HCT116 (cell line): Measurements from ENCODE around the gene LRRN2. TPM values are rescaled to one million over a fixed set of nuclear protein-coding genes. Genes with fewer than 3 reads are reported as not detected.

ENCODE experiments used
- ATAC-seq: fragments of 200-7000 bp; cut with Tn5 transposase; 2 replicates; pipeline ENCODE4 v1.9.1; 2020; ENCODE audit warnings: mild to moderate bottlenecking, moderate library complexity
- BruUV-seq: library from RNA; stranded (reverse); fragments of 400-500 nt; replicated peaks from 2 replicates; lab custom pipeline; 2021; lab: Mats Ljungman, UMichigan
- CTCF ChIA-PET: fragments of 300-600 bp; sonication (Branson Sonifier 250); formaldehyde crosslinking; loops from one replicate; lab custom pipeline; 2021; ENCODE audit warnings: antibody characterized with exemption; lab: Charles Lee
- POLR2A ChIA-PET: fragments of 300-600, 350-600 bp; sonication (Branson Sonifier 250); formaldehyde crosslinking; loops from one replicate; lab custom pipeline; 2021; ENCODE audit warnings: antibody characterized with exemption; lab: Charles Lee
- RAD21 ChIA-PET, 2 experiments: fragments of 300-600 bp; sonication (Branson Sonifier 250); formaldehyde crosslinking; loops; one replicate each; lab custom pipeline; 2023; ENCODE audit warnings: low total read pairs in 2 of 2; ENCODE audit not compliant: uncharacterized antibody in 2 of 2, unreplicated experiment in 2 of 2, low non-redundant PET in 1 of 2; lab: Charles Lee
- DNase-seq: peaks from one replicate; pipeline ENCODE4 v3.0.0-alpha.2; 2010; ENCODE audit warnings: low read depth, low spot score
- H2AFZ ChIP-seq: fragments of 200-600 bp; shearing (Covaris generic), sonication (generic); 2 replicates; pipeline ENCODE4 v1.6.1; 2017; ENCODE audit warnings: low read depth, mixed run types, mixed read lengths, antibody characterized with exemption, low read length; ENCODE audit not compliant: poor library complexity, severe bottlenecking
- H3K27ac ChIP-seq: 2 replicates; pipeline ENCODE4 v1.5.1; 2012; ENCODE audit warnings: low read depth, low read length
- H3K27me3 ChIP-seq: fragments of 200-600 bp; sonication (generic); 2 replicates; pipeline ENCODE4 v1.6.1; 2016; ENCODE audit warnings: mixed run types, low read length, mixed read lengths; ENCODE audit not compliant: insufficient read depth
- H3K36me3 ChIP-seq, 2 experiments: fragments of 200-500 bp in 1 of 2; fragments of 200-600 bp in 1 of 2; sonication (Bioruptor generic) in 1 of 2; sonication (generic) in 1 of 2; 2 replicates each; pipeline versions ENCODE4 v1.5.1 to v1.6.1; 2014 to 2016; ENCODE audit warnings: low read length in 2 of 2, inconsistent platforms in 1 of 2, mixed read lengths in 1 of 2, mixed run types in 1 of 2; ENCODE audit not compliant: insufficient read depth in 2 of 2, control insufficient read depth in 1 of 2
- H3K4me1 ChIP-seq, 2 experiments: fragments of 200-600 bp in 1 of 2; sonication (generic) in 1 of 2; 2 replicates each; pipeline versions ENCODE4 v1.5.1 to v1.6.1; 2012 to 2017; ENCODE audit warnings: low read length in 2 of 2, inconsistent platforms in 1 of 2, mild to moderate bottlenecking in 1 of 2, mixed read lengths in 1 of 2, mixed run types in 1 of 2, moderate library complexity in 1 of 2; ENCODE audit not compliant: insufficient read depth in 2 of 2, control insufficient read depth in 1 of 2
- H3K4me2 ChIP-seq: fragments of 200-600 bp; sonication (generic); 2 replicates; pipeline ENCODE4 v1.6.1; 2017; ENCODE audit warnings: mixed run types, low read length, mixed read lengths
- H3K4me3 ChIP-seq, 2 experiments: fragments of 200-600 bp in 1 of 2; sonication (generic) in 1 of 2; replicated peaks in 1 of 2; 2 replicates each; pipeline ENCODE4 v1.5.1; 2011 to 2016; ENCODE audit warnings: low read length in 2 of 2, control low read depth in 1 of 2, low read depth in 1 of 2, mild to moderate bottlenecking in 1 of 2, mixed read lengths in 1 of 2, mixed run types in 1 of 2
- H3K79me2 ChIP-seq: fragments of 200-600 bp; sonication (generic); 2 replicates; pipeline ENCODE4 v1.6.1; 2017; ENCODE audit warnings: mild to moderate bottlenecking, mixed run types, low read length, moderate library complexity, mixed read lengths; ENCODE audit not compliant: insufficient read depth
- H3K9ac ChIP-seq: fragments of 200-600 bp; sonication (generic); 2 replicates; pipeline ENCODE4 v1.6.1; 2016; ENCODE audit warnings: low read length, mixed read lengths
- H3K9me2 ChIP-seq: fragments of 200-600 bp; sonication (generic), shearing (Covaris generic); 2 replicates; pipeline ENCODE4 v1.6.1; 2017; ENCODE audit warnings: mixed run types, mild to moderate bottlenecking, moderate library complexity; ENCODE audit not compliant: insufficient read depth
- H3K9me3 ChIP-seq, 2 experiments: fragments of 200-500 bp in 1 of 2; fragments of 200-600 bp in 1 of 2; sonication (Bioruptor generic) in 1 of 2; sonication (generic) in 1 of 2; 2 replicates each; pipeline ENCODE4 v1.6.1; 2014 to 2017; ENCODE audit warnings: low read length in 2 of 2, mixed read lengths in 2 of 2, inconsistent platforms in 1 of 2, low read depth in 1 of 2, mild to moderate bottlenecking in 1 of 2, mixed run types in 1 of 2, moderate library complexity in 1 of 2; ENCODE audit not compliant: control insufficient read depth in 1 of 2, insufficient read depth in 1 of 2
- H4K20me1 ChIP-seq: fragments of 200-600 bp; sonication (generic), shearing (Covaris generic); 2 replicates; pipeline ENCODE4 v1.6.1; 2017; ENCODE audit warnings: mixed run types, mild to moderate bottlenecking, moderate library complexity; ENCODE audit not compliant: insufficient read depth
- ATF3 ChIP-seq: IDR thresholded peaks from 2 replicates; pipeline ENCODE4 v1.6.1; 2012
- CBX3 ChIP-seq: IDR thresholded peaks from 2 replicates; pipeline ENCODE4 v1.6.1; 2012; ENCODE audit warnings: low read depth
- CEBPB ChIP-seq: IDR thresholded peaks from 2 replicates; pipeline ENCODE4 v1.6.1; 2012; ENCODE audit warnings: low read depth
- CTCF ChIP-seq, 3 experiments: fragments of 200-600 bp in 1 of 3; sonication (generic) in 1 of 3; IDR thresholded peaks in 2 of 3; conservative IDR thresholded peaks in 1 of 3; 2 replicates each; pipeline ENCODE4 v1.5.1; 2012 to 2017; ENCODE audit warnings: low read depth in 2 of 3, low read length in 2 of 3, antibody characterized with exemption in 1 of 3, borderline replicate concordance in 1 of 3, control low read depth in 1 of 3, mild to moderate bottlenecking in 1 of 3, mixed read lengths in 1 of 3, mixed run types in 1 of 3, moderate library complexity in 1 of 3; ENCODE audit not compliant: insufficient read depth in 1 of 3
- EGR1 ChIP-seq: IDR thresholded peaks from 2 replicates; pipeline ENCODE4 v1.6.1; 2012; ENCODE audit warnings: low read depth
- EZH2 ChIP-seq: fragments of 200-600 bp; sonication (generic); IDR thresholded peaks from 2 replicates; pipeline ENCODE4 v1.6.1; 2017; ENCODE audit warnings: antibody characterized with exemption, mixed run types
- EZH2phosphoT487 ChIP-seq: fragments of 200-600 bp; IDR thresholded peaks from 2 replicates; pipeline ENCODE4 v1.6.1; 2018; ENCODE audit warnings: antibody characterized with exemption, borderline replicate concordance
- MAX ChIP-seq: IDR thresholded peaks from 2 replicates; pipeline ENCODE4 v1.6.1; 2012
- POLR2A ChIP-seq: IDR thresholded peaks from 2 replicates; pipeline ENCODE4 v1.7.0; 2011; ENCODE audit warnings: borderline replicate concordance; ENCODE audit not compliant: insufficient read depth, insufficient read length; ENCODE audit errors: extremely low read depth
- POLR2AphosphoS5 ChIP-seq: IDR thresholded peaks from 2 replicates; pipeline ENCODE4 v1.6.1; 2011; ENCODE audit warnings: mild to moderate bottlenecking, low read depth, low read length, moderate library complexity
- RAD21 ChIP-seq: IDR thresholded peaks from 2 replicates; pipeline ENCODE4 v1.6.1; 2012; ENCODE audit warnings: low read depth, mild to moderate bottlenecking
- SIN3A ChIP-seq: IDR thresholded peaks from 2 replicates; pipeline ENCODE4 v1.6.1; 2012; ENCODE audit warnings: low read depth
- SP1 ChIP-seq: IDR thresholded peaks from 2 replicates; pipeline ENCODE4 v1.6.1; 2012; ENCODE audit warnings: low read depth
- SRF ChIP-seq: IDR thresholded peaks from 2 replicates; pipeline ENCODE4 v1.6.1; 2012; ENCODE audit warnings: low read depth
- YY1 ChIP-seq: IDR thresholded peaks from 2 replicates; pipeline ENCODE4 v1.6.1; 2011; ENCODE audit warnings: low read length, low read depth, moderate library complexity, mild to moderate bottlenecking; ENCODE audit not compliant: insufficient replicate concordance; ENCODE audit errors: extremely low read depth
- ZBTB33 ChIP-seq: IDR thresholded peaks from 2 replicates; pipeline ENCODE4 v1.6.1; 2011; ENCODE audit warnings: mild to moderate bottlenecking, low read length, moderate library complexity; ENCODE audit not compliant: insufficient replicate concordance; ENCODE audit errors: extremely low read depth
- ZNF274 ChIP-seq: fragments of 200-500 bp; sonication (Bioruptor generic); IDR thresholded peaks from 2 replicates; pipeline ENCODE4 v1.6.1; 2014; ENCODE audit warnings: mild to moderate bottlenecking, low read depth, low read length, inconsistent platforms
- intact Hi-C: fragments of 100-400 bp; cut with micrococcal nuclease; formaldehyde crosslinking; loops from 2 replicates; pipeline ENCODE4 v1.10.0; 2022
- total RNA-seq: library from RNA; stranded (reverse); gene quantifications from one replicate; pipeline ENCODE4 v1.2.1, GENCODE V29; 2021; ENCODE audit not compliant: unreplicated experiment

The LRRN2 gene
- total RNA-seq, 1 experiment from 2014 or later = 3.2 TPM

- Histone ChIP-seq H3K9me3 (no peaks in the 10 kb centered on the region), H3K9ac (no peak overlapping the region), H3K4me3 (no peak overlapping the region), H3K27me3 (no peaks in the 10 kb centered on the region), H3K27ac (no peak overlapping the region), H3K36me3 (no peaks in the 10 kb centered on the region), H3K4me1 (peaks cover 4 to 11% of the 10 kb centered on the region in 2 experiments; a peak in 3 of 4 replicates), H3K79me2 (no peaks in the 10 kb centered on the region), H3K9me2 (no peaks in the 10 kb centered on the region), H3K4me2 (no peak overlapping the region), H4K20me1 (no peaks in the 10 kb centered on the region), H2AFZ (no peak overlapping the region)
- TF ChIP-seq SP1 = no peak
- TF ChIP-seq ZNF274 = no peak
- TF ChIP-seq ATF3 = no peak
- no peak for TF ChIP-seq EZH2
- no peak for TF ChIP-seq EZH2phosphoT487
- no peak for TF ChIP-seq POLR2A
- no peak for TF ChIP-seq EGR1
- no peak for TF ChIP-seq RAD21
- no peak for TF ChIP-seq CTCF (IDR thresholded peaks at IDR 0.05 in 2 of 3, conservative IDR thresholded peaks at IDR 0.05 in 1 of 3; ENCODE audit: borderline replicate concordance in 1 of 3, insufficient read depth in 1 of 3, low read depth in 2 of 3, low read length in 2 of 3)
- no peak for TF ChIP-seq CBX3
- no peak for TF ChIP-seq YY1
- TF ChIP-seq SIN3A = no peak
- TF ChIP-seq CEBPB = no peak
- TF ChIP-seq POLR2AphosphoS5 = no peak
- no peak for TF ChIP-seq MAX
- no peak for TF ChIP-seq ZBTB33
- TF ChIP-seq SRF = no peak
- CTCF ChIA-PET = no interaction called here
- POLR2A ChIA-PET = no interaction called here
- intact Hi-C loops = no loop called here
- DNase-seq (no peak), ATAC-seq (no peak)
- RAD21 ChIA-PET = no interaction called here
- no TSS peak for BruUV-seq
Measured at GRCh38 chr1:204651843-204652421, 33.6 kb downstream of the LRRN2 start.
